GM18868 (cell line): ENCODE data around the gene SREBF2.

Source experiments
- ATAC-seq: cut with Tn5 transposase; IDR thresholded peaks from one replicate; pipeline ENCODE4 v1.9.1; 2021; ENCODE audit warnings: mild to moderate bottlenecking, moderate library complexity; ENCODE audit not compliant: unreplicated experiment

Gene SREBF2

GRCh38 chr22:41906822-41907221 is 73.9 kb downstream of the SREBF2 start:
- ATAC-seq, result no peak

GRCh38 chr22:41907436-41908401 is 74.8 kb downstream of the SREBF2 start:
- no peak for ATAC-seq

- no peak for ATAC-seq
Measured at GRCh38 chr22:41908411-41909309, 75.8 kb downstream of the SREBF2 start.

GRCh38 chr22:41909310-41910049 is 76.6 kb downstream of the SREBF2 start:
- ATAC-seq, result no peak

GRCh38 chr22:41910050-41911000 is 77.4 kb downstream of the SREBF2 start:
- ATAC-seq, result no peak

DNA sequence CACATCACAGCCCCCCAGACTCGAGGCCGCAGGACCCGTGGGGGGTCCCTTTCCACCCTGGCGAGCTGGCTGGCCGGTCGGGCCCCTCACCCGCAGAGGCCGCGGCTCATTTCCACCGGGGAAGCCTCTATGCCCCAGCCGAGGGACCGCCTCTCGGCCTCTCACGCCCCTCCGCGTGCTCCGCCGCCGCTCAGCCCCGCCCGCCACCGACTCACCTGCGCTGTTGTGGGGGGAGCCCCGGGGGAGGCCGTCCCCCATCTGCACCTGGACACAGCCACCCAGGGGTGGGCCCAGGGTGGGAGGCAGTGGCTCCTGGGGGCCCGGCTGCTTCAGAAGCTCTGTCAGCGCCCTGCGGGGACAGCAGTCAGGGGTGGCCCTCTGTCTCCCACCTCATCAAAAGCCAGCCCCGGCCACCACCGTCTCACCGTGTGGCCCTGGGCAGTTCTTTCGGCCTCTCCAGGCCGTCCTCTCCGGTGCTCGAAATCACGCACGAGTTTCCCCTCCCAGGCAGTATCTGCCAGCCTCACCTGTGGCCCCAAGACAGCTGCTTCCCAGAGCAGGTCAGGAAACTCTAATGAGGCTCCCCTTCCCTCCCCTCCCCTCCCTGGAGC is 78.2 kb downstream of the SREBF2 start:
- no peak for ATAC-seq

GRCh38 chr22:41912338-41913039 is 79.6 kb downstream of the SREBF2 start:
- no peak for ATAC-seq

- ATAC-seq, result no peak
Measured at GRCh38 chr22:41913040-41913719, 80.3 kb downstream of the SREBF2 start.

- no peak for ATAC-seq
Measured at GRCh38 chr22:41913842-41914534, 81.1 kb downstream of the SREBF2 start.

DNA sequence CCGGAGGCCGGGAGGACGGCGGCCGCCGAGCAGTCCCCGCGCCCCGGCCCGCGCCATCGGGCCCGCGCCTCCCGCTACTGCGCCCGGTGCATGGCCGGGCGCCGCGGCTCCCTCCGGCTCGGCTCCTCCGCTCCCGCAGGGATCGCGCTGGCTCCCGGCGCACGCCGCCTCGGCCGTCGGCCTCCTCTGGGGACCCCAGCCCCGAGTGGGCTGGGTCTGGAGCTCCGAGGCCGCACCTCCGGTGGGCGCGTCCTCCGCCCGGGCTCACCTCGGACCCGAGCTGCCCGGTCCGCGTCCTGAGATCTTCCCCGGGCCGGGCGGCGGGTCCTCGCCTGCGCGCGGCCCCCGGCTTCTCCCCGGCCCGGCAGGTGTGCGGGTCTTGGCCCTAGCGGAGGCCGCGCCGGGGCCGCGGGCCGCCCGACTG is 81.7 kb downstream of the SREBF2 start:
- ATAC-seq, result no peak

DNA sequence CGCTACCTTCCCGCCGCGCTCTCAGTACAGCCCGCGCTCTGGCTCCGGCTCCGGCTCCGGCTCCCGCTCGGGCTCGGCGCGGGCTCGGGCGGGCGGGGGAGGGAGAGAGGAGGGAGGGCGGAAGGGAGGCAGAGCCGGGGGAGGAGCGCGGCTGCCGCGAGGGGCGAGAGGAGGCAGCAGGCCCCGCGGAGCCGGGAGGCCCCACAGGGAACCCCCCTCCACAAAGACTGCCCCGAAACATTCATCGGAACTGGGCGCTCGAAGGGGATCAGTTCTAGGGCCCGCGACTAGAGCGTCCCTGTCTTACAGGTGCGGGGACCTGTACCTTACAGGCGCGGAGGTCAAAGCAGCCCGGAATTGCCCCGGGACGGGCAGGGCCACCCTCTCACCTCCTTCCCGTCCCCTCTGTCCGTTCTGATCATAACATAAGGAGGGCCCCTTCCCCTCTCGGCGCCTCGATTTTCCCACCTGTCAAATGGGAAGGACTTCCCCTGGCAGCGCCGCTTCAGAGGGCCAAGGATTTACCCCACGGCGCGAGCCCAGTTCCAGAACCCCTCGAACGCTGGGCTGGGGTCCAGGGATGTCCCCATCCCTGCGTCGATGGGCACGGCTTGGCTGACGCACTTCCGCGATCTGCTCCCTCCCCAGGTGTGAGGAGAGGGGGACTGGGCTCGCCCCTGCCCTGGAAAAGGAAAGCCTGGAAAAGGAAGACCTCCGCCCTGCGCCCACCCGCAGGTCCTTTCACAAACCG is 82.3 kb downstream of the SREBF2 start, which contains the start of gene SHISA8:
Gene SHISA8, minus strand, starts transcription at position 40 of the 751 bp plus-strand sequence. CDS start 407 bp downstream, outside the sequence.
- no peak for ATAC-seq

GRCh38 chr22:41915786-41916493 is 83.0 kb downstream of the SREBF2 start:
- no peak for ATAC-seq

- no peak for ATAC-seq
Measured at GRCh38 chr22:41916745-41917358, 83.9 kb downstream of the SREBF2 start.

DNA sequence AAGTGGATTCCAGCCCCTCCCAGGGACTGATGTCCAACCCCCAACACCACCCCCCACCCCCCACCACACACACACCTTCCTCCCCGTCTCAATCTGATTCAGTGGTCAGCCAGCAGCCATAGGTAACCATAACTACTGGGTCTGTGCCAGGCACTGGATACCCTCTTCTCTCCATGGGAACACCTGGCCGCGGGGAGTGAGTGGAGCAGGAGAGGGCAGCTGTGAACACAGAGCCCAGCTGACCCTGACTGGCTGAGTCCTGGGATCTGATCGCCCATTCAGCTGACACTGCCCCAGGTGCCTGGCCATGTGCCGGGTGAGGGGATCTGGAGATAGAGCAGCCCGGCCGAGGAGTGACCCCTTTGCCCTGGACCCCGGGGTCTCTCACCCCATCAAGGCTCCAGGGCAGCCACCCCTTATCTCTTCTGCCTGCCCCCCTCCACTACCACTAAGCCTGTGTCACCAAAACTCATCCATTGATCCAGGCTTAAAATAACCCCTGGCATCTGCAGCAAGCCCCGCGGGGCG is 84.5 kb downstream of the SREBF2 start:
- no peak for ATAC-seq
